GM10266 (cell line): ENCODE results near the gene PGRMC1.
"Not testable (repeated sequence)": the region's sequence is repeated elsewhere in the genome, so short reads cannot be mapped to it uniquely, and the experiment has no call there.

Experiments used
- DNase-seq: peaks from one replicate; pipeline ENCODE4 v3.0.0; 2012; ENCODE audit errors: extremely low spot score
- CTCF ChIP-seq: IDR thresholded peaks from 2 replicates; pipeline ENCODE4 v1.5.1; 2012; ENCODE audit warnings: mild to moderate bottlenecking, low read depth; ENCODE audit not compliant: control insufficient read depth, insufficient read depth; ENCODE audit errors: missing control alignments

PGRMC1 gene

GRCh38 chrX:119290476-119290875 is 54.4 kb downstream of the PGRMC1 start:
- no peak for DNase-seq
- no peak for TF ChIP-seq CTCF

DNA sequence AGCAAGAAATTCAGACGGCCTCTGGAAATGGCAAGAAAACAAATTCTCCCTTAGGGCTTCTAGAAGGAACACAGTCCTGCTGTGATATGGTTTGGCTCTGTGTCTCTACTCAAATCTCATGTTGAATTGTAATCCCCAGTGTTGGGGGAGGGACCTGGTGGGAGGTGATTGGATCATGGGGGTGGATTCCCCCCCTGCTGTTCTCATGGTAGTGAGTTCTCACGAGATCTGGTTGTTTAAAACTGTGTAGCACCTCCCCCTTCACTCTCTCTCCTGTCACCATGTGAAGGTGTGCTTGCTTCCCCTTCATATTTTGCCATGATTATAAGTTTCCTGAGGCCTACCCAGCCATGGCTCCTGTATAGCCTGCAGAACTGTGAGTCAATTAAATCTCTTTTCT is 55.2 kb downstream of the PGRMC1 start:
- DNase-seq, result not testable (repeated sequence)

- DNase-seq, result no peak
Measured at GRCh38 chrX:119292445-119292844, 56.4 kb downstream of the PGRMC1 start.

More at GRCh38 chrX:119292445-119292844, 56.4 kb downstream of the PGRMC1 start:
- TF ChIP-seq CTCF, result no peak
